HEK293T (cell line): ENCODE measurements around the gene ARL10.

ENCODE experiments used
- ELF4 ChIP-seq: fragments of 450-650 bp; IDR thresholded peaks from 2 replicates; pipeline ENCODE4 v1.6.1; 2017; ENCODE audit warnings: antibody characterized with exemption
- FOXK2 ChIP-seq: fragments of 450-650 bp; IDR thresholded peaks from 2 replicates; pipeline ENCODE4 v1.6.1; 2016; ENCODE audit warnings: mild to moderate bottlenecking
- FOXM1 ChIP-seq: fragments of 450-650 bp; IDR thresholded peaks from 2 replicates; pipeline ENCODE4 v1.6.1; 2017; ENCODE audit warnings: mild to moderate bottlenecking, borderline replicate concordance
- PKNOX1 ChIP-seq: fragments of 450-650 bp; IDR thresholded peaks from 2 replicates; pipeline ENCODE4 v1.6.1; 2016
- SUZ12 ChIP-seq: fragments of 450-650 bp; IDR thresholded peaks from 2 replicates; pipeline ENCODE4 v1.6.1; 2016; ENCODE audit warnings: mild to moderate bottlenecking
- TARDBP ChIP-seq: fragments of 450-650 bp; IDR thresholded peaks from 2 replicates; pipeline ENCODE4 v1.6.1; 2016
- ZNF384 ChIP-seq: fragments of 450-650 bp; IDR thresholded peaks from 2 replicates; pipeline ENCODE4 v1.6.1; 2016

GRCh38 chr5:176425791-176426190 lies 60.5 kb downstream of the ARL10 start:
- no peak for TF ChIP-seq PKNOX1
- no peak for TF ChIP-seq SUZ12
- no peak for TF ChIP-seq ELF4
- no peak for TF ChIP-seq TARDBP
- TF ChIP-seq FOXM1 = no peak
- no peak for TF ChIP-seq FOXK2
- TF ChIP-seq ZNF384 = no peak
